ENCODE measurements around the gene KIFAP3.

KIFAP3 gene

GRCh38 chr1:169886931-169887330, 187.6 kb downstream of the KIFAP3 start:
- TF ChIP-seq EZH2 (IDR thresholded peaks at IDR 0.05) (no peak), FOXP2 (optimal IDR thresholded peaks at IDR 0.05; ENCODE audit: control extremely low read depth, extremely low read length, insufficient read depth) (no peak), POLR2AphosphoS5 (IDR thresholded peaks at IDR 0.05; ENCODE audit: borderline replicate concordance, low read depth, low read length) (no peak)

GRCh38 chr1:169886422-169886821, 188.1 kb downstream of the KIFAP3 start:
- Histone ChIP-seq H3K9me3 (ENCODE audit: low read depth, low read length) (no peaks in the 10 kb centered on the region), H3K9ac (ENCODE audit: insufficient read length) (no peak overlapping the region), H3K36me3 (ENCODE audit: insufficient read depth, low read length) (peaks cover 4% of the 10 kb centered on the region; the same call in 1 of the 2 replicates), H3K27ac (no peak overlapping the region), H3K4me3 (no peak overlapping the region)
- no peak for DNase-seq (ENCODE audit: low read depth, low spot score)
- no peak for TF ChIP-seq FOXP2 (optimal IDR thresholded peaks at IDR 0.05; ENCODE audit: control extremely low read depth, extremely low read length, insufficient read depth)
- TF ChIP-seq EZH2 (IDR thresholded peaks at IDR 0.05) = no peak
- no peak for TF ChIP-seq POLR2AphosphoS5 (IDR thresholded peaks at IDR 0.05; ENCODE audit: borderline replicate concordance, low read depth, low read length)

More at GRCh38 chr1:169886931-169887330, 187.6 kb downstream of the KIFAP3 start:
- H3K9me3 ChIP-seq (ENCODE audit: low read depth, low read length) = no peaks in the 10 kb centered on the region
- no peak overlapping the region for H3K27ac ChIP-seq
- H3K36me3 ChIP-seq (ENCODE audit: insufficient read depth, low read length) = peaks cover 4% of the 10 kb centered on the region; the same call in 1 of the 2 replicates
- no peak overlapping the region for H3K9ac ChIP-seq (ENCODE audit: insufficient read length)
- DNase-seq (ENCODE audit: low read depth, low spot score) = no peak
- no peak overlapping the region for H3K4me3 ChIP-seq

- Histone ChIP-seq H3K27ac (no peak overlapping the region), H3K36me3 (ENCODE audit: insufficient read depth, low read length) (peaks cover 4% of the 10 kb centered on the region; the same call in 1 of the 2 replicates), H3K9me3 (ENCODE audit: low read depth, low read length) (no peaks in the 10 kb centered on the region), H3K9ac (ENCODE audit: insufficient read length) (no peak overlapping the region), H3K4me3 (no peak overlapping the region)
- TF ChIP-seq FOXP2 (optimal IDR thresholded peaks at IDR 0.05; ENCODE audit: control extremely low read depth, extremely low read length, insufficient read depth) = no peak
- TF ChIP-seq POLR2AphosphoS5 (IDR thresholded peaks at IDR 0.05; ENCODE audit: borderline replicate concordance, low read depth, low read length) = no peak
- no peak for TF ChIP-seq EZH2 (IDR thresholded peaks at IDR 0.05)
- DNase-seq (ENCODE audit: low read depth, low spot score) = no peak
These were observed 189.3 kb downstream of the KIFAP3 start for GRCh38 chr1:169885207-169885606.

GRCh38 chr1:169884634-169885033, 189.9 kb downstream of the KIFAP3 start:
- no peak overlapping the region for H3K9ac ChIP-seq (ENCODE audit: insufficient read length)
- TF ChIP-seq POLR2AphosphoS5 (IDR thresholded peaks at IDR 0.05; ENCODE audit: borderline replicate concordance, low read depth, low read length) (no peak), FOXP2 (optimal IDR thresholded peaks at IDR 0.05; ENCODE audit: control extremely low read depth, extremely low read length, insufficient read depth) (no peak), EZH2 (IDR thresholded peaks at IDR 0.05) (no peak)
- peaks cover 4% of the 10 kb centered on the region; the same call in 1 of the 2 replicates for H3K36me3 ChIP-seq (ENCODE audit: insufficient read depth, low read length)
- no peaks in the 10 kb centered on the region for H3K9me3 ChIP-seq (ENCODE audit: low read depth, low read length)
- H3K27ac ChIP-seq = no peak overlapping the region
- DNase-seq (ENCODE audit: low read depth, low spot score) = no peak
- H3K4me3 ChIP-seq = no peak overlapping the region

GRCh38 chr1:169882039-169882511, 192.4 kb downstream of the KIFAP3 start:
- Histone ChIP-seq H3K9me3 (ENCODE audit: low read depth, low read length) (no peaks in the 10 kb centered on the region), H3K27ac (no peak overlapping the region), H3K9ac (ENCODE audit: insufficient read length) (no peak overlapping the region), H3K36me3 (ENCODE audit: insufficient read depth, low read length) (peaks cover 12% of the 10 kb centered on the region), H3K4me3 (no peak overlapping the region)
- no peak for DNase-seq (ENCODE audit: low read depth, low spot score)
- TF ChIP-seq EZH2 (IDR thresholded peaks at IDR 0.05) (no peak), FOXP2 (optimal IDR thresholded peaks at IDR 0.05; ENCODE audit: control extremely low read depth, extremely low read length, insufficient read depth) (no peak), POLR2AphosphoS5 (IDR thresholded peaks at IDR 0.05; ENCODE audit: borderline replicate concordance, low read depth, low read length) (no peak)

GRCh38 chr1:169879034-169879840, 195.3 kb downstream of the KIFAP3 start:
- Histone ChIP-seq H3K9me3 (ENCODE audit: low read depth, low read length) (no peaks in the 10 kb centered on the region), H3K9ac (ENCODE audit: insufficient read length) (no peak overlapping the region), H3K27ac (no peak overlapping the region), H3K4me3 (no peak overlapping the region), H3K36me3 (ENCODE audit: insufficient read depth, low read length) (peaks cover 25% of the 10 kb centered on the region)
- DNase-seq (ENCODE audit: low read depth, low spot score) = no peak
- TF ChIP-seq POLR2AphosphoS5 (IDR thresholded peaks at IDR 0.05; ENCODE audit: borderline replicate concordance, low read depth, low read length) = no peak
- TF ChIP-seq EZH2 (IDR thresholded peaks at IDR 0.05) = no peak
- TF ChIP-seq FOXP2 (optimal IDR thresholded peaks at IDR 0.05; ENCODE audit: control extremely low read depth, extremely low read length, insufficient read depth) = no peak

- no peaks in the 10 kb centered on the region for H3K9me3 ChIP-seq (ENCODE audit: low read depth, low read length)
- H3K36me3 ChIP-seq (ENCODE audit: insufficient read depth, low read length) = peaks cover 32% of the 10 kb centered on the region
These were observed 196.0 kb downstream of the KIFAP3 start for GRCh38 chr1:169878498-169878897.

GRCh38 chr1:169877800-169878491, 196.5 kb downstream of the KIFAP3 start:
- no peaks in the 10 kb centered on the region for H3K9me3 ChIP-seq (ENCODE audit: low read depth, low read length)
- DNase-seq (ENCODE audit: low read depth, low spot score) = no peak
- H3K36me3 ChIP-seq (ENCODE audit: insufficient read depth, low read length) = peaks cover 34% of the 10 kb centered on the region
- TF ChIP-seq FOXP2 (optimal IDR thresholded peaks at IDR 0.05; ENCODE audit: control extremely low read depth, extremely low read length, insufficient read depth) (no peak), POLR2AphosphoS5 (IDR thresholded peaks at IDR 0.05; ENCODE audit: borderline replicate concordance, low read depth, low read length) (no peak), EZH2 (IDR thresholded peaks at IDR 0.05) (no peak)
- no peak overlapping the region for H3K4me3 ChIP-seq
- H3K27ac ChIP-seq = 0 out of 2 replicates have a peak overlapping the region, but pooled peaks have one; percentile 25
- no peak overlapping the region for H3K9ac ChIP-seq (ENCODE audit: insufficient read length)

More at GRCh38 chr1:169878498-169878897, 196.0 kb downstream of the KIFAP3 start:
- Histone ChIP-seq H3K9ac (ENCODE audit: insufficient read length) (no peak overlapping the region), H3K27ac (no peak overlapping the region), H3K4me3 (no peak overlapping the region)
- no peak for DNase-seq (ENCODE audit: low read depth, low spot score)
- TF ChIP-seq FOXP2 (optimal IDR thresholded peaks at IDR 0.05; ENCODE audit: control extremely low read depth, extremely low read length, insufficient read depth) (no peak), POLR2AphosphoS5 (IDR thresholded peaks at IDR 0.05; ENCODE audit: borderline replicate concordance, low read depth, low read length) (no peak), EZH2 (IDR thresholded peaks at IDR 0.05) (no peak)
